GM13976 (cell line): Measurements from ENCODE around the gene TMEM171.

Source experiments
- DNase-seq: peaks from one replicate; pipeline ENCODE4 v3.0.0; 2012; ENCODE audit warnings: low spot score
- in situ Hi-C: fragments of 300-500 bp; cut with MboI; formaldehyde crosslinking; loops from one replicate; pipeline ENCODE4 v1.12.0; 2022; ENCODE audit warnings: low sequenced_read_pairs, mixed read lengths, inconsistent platforms; ENCODE audit not compliant: unreplicated experiment
- TF ChIP-seq, protein P1 (sequence below): IDR thresholded peaks from 2 replicates; pipeline ENCODE4 v1.5.1; 2012; ENCODE audit warnings: borderline replicate concordance, mild to moderate bottlenecking; ENCODE audit not compliant: insufficient read depth; ENCODE audit errors: extremely low read depth, missing control alignments, control extremely low read depth

Gene TMEM171, protein sequence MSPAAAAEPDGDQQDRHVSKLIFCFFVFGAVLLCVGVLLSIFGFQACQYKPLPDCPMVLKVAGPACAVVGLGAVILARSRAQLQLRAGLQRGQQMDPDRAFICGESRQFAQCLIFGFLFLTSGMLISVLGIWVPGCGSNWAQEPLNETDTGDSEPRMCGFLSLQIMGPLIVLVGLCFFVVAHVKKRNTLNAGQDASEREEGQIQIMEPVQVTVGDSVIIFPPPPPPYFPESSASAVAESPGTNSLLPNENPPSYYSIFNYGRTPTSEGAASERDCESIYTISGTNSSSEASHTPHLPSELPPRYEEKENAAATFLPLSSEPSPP

DNA sequence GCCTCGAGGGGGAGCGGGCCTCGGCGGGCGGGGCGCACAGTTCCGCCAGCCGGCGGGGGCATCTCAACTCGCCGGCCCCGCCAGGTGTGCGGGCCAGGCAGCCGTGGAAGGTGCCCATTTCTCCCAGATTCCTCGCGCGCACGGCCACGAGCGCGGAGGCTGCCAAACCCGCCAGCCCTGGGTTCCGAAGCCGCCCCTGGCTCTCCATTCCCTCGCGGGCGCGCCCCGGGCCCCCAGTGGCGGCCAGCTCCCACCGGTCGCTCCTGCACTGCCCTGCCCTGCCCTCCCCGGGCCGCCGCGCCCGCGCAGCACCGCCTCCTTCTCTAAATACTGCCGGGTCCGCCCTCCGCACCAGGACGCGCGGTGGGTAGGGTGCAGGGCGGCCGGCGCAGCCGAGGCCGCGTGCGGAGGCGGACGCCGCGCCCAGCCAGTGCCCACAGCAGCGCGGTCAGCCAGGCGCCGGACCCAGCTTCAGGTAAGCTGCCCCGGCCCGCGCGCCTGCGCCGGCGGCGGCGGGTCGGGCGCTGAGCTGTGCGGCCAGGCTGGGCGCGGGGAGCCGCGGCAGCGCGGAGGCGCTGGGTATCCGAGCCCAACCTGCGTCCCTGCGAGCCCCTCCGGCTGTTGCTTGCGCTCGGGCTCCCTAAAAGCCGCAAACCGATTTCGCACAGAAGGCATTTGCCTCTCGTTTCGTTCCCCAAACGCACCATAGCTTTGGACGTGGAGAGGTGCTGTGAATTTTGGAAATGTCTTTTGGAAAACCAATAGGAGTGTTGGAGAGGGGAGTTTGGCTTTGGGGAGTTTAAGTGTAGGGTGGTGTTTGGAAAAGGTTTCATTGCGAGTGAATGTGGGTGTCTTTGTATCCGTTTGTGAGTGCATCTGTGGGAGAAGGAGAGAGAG is at the start of gene TMEM171:
Gene TMEM171 (plus strand): TSS at position 354 of the 897 bp plus-strand sequence. CDS start 2,799 bp downstream, outside the sequence.
- DNase-seq, result no peak
- TF ChIP-seq, protein P1, sequence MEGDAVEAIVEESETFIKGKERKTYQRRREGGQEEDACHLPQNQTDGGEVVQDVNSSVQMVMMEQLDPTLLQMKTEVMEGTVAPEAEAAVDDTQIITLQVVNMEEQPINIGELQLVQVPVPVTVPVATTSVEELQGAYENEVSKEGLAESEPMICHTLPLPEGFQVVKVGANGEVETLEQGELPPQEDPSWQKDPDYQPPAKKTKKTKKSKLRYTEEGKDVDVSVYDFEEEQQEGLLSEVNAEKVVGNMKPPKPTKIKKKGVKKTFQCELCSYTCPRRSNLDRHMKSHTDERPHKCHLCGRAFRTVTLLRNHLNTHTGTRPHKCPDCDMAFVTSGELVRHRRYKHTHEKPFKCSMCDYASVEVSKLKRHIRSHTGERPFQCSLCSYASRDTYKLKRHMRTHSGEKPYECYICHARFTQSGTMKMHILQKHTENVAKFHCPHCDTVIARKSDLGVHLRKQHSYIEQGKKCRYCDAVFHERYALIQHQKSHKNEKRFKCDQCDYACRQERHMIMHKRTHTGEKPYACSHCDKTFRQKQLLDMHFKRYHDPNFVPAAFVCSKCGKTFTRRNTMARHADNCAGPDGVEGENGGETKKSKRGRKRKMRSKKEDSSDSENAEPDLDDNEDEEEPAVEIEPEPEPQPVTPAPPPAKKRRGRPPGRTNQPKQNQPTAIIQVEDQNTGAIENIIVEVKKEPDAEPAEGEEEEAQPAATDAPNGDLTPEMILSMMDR, result no peak
- in situ Hi-C loops, result no loop called here

DNA sequence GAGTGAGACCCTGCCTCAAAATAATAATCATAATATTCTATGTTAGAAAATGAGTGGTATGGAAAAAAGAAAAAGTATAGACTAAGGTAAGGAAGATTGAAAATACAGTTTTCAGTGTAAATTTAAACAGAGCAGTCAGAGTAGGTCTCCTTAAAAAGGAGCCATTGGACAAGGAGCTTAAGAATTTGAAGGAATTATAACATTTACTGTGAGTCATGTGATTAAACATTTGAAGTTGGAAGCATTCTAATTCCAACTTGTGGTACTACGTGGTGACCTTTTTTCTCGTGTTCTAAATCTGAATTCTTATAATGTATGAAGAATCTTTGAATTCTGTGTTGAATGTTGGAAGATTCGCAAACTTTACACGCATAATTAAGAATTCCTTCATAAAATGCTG is 39.3 kb upstream of the TMEM171 start:
- TF ChIP-seq, protein P1, result no peak
- DNase-seq, result no peak
- in situ Hi-C loops, result no loop called here

DNA sequence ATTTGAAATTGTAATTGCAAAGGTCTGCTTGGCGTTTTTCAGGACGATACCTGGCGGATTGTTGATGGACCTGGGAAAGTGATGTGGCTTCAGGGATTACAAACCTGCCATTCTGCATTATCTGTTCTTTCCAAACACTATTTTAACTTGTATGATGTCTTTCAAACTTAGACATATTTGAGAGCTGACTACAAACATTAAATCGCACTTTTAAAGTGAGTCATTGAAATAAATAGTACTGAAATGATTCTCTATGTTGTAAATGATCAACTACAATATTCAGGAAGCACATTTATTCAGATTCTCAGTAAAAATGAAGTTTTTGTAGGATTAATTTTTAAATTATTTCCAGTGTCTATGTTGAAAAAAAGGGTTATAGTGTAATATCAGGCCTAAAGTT is 32.3 kb upstream of the TMEM171 start:
- TF ChIP-seq, protein P1, result no peak
- in situ Hi-C loops, result no loop called here
- DNase-seq, result no peak

DNA sequence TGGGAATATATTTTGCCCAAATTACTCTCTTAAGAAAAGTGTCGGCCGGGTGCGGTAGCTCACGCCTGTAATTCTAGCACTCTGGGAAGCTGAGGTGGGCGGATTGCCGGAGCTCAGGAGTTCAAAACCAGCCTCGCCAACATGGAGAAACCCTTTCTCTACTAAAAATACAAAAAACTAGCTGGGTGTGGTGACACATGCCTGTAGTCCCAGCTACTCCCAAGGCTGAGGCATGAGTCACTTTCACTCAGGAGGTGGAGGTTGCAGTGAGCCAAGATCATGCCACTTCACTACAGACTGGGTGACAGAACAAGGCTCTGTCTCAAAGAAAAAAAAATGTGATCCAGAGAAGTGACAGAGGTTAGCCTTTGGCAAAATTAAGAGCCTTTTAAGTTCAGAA is 26.4 kb upstream of the TMEM171 start:
- TF ChIP-seq, protein P1, result no peak
- in situ Hi-C loops, result no loop called here
- DNase-seq, result no peak

DNA sequence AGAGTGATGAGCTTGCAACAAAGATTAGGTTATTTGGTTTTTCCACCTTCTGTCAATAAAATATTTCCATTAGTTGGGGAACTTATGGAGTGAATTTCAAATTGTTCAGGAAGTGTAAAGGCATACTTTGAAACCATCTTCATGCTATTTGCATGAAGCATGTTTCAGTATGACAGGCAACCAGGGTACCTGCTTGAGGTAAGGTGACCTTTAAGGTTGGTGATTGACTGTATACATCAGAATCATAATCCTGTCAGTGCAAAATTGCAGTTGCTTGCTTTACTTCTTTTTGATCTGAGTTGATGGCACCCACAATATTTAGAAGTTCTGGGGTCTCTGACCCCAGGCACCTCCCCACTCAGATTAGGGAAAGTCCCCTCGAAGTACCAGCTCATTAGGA is 26.0 kb upstream of the TMEM171 start:
- no peak for DNase-seq
- in situ Hi-C loops, result no loop called here
- TF ChIP-seq, protein P1, result no peak

DNA sequence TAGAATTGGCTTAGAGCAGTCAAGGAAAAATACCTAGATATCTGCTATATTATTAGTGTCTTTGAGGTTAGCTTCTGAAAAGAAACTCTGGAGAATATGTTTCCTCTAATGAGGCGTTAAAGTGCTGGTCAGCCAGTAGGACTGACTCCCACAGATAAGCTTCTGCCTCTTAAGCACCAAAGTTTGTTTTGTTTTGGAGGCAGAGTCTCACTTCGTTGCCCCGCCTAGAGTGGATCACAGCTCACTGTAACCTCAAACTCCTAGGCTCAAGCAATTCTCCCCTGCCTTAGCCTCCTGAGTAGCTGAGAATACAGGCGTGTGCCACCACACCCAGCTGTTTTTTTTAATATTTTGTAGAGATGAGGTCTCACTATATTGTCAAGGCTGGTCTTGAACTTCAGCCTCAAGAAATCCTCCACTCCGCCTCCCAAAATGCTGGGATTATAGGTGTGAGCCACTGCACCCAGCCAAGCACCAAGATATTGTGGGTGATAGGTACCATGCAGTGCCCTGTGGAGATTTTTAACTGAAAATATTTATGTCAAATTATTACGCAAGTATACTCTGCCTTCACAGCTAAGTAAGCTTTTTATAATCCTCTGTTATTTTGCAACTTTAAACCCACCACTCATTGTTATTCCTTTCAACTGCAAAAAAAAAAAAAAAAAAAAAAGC is 24.7 kb upstream of the TMEM171 start:
- no peak for DNase-seq
- TF ChIP-seq, protein P1, result no peak
- in situ Hi-C loops, result no loop called here
